GM19240 (cell line): Measurements from ENCODE around the gene GRIP1.

ENCODE experiments used
- DNase-seq: peaks from one replicate; pipeline ENCODE4 v3.0.0; 2011; ENCODE audit warnings: low spot score; ENCODE audit not compliant: insufficient read length

GRIP1 gene

DNA sequence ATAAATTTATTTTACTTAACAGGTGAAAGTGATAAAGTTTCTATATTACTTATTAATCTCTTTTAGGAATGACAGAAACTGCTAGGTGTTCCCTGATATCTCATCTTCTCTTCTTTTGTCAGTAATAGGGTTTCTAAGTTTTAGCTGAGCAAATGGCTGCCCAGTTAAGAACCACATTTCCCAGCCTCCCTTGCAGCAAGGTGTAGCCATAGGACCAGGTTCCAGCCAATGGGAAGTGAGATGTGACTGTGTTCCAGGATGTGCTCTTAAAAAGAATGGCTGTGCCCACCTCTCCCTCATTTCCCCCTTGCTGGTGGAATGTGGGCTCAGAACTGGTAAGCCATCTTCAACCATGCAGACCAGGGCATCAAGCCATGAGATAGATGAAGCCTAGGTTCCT is 210.9 kb downstream of the GRIP1 start:
- no peak for DNase-seq

DNA sequence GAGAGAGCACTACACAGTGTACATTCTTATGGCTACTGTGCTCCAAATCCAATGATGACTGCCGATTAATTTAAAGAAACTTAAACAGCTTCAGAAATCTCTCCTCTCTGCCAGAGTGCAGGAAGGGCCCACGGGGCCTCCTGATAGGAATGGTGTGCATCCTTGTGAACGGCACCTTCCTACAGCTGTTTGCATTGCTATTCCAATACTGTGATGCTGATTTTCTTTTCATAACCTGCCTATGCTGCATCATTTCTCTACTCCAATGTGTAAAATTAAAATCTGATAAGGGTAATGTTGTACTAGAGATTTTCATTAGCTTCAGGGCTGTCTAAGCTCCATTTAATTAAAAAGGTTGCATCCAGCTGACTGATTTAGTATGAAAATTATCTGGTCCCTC is 217.5 kb downstream of the GRIP1 start:
- no peak for DNase-seq

DNA sequence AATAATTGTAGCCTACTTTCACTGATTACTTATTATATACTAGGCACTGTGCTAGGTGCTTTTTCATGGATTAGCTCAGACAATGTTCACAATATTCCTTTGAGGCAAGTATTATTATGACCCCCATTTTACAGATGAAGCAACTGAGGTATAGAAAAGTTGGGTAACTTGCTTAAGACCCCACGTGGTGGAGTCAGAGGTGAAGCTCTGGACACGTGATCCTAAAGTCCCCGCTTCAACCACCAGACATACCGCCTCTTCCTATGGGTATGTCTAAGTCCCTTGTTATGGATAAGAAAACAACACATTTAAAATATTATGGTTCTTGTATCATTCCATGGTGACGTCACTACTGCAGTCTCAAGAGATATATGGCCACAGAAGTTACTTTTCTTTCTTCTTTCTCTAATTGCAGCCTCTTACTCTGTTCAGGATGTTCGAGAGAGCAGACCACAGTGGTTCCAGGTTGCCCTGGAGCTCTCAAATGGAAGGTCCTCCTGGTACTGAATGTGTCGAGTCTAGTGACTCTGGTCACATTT is 218.9 kb downstream of the GRIP1 start:
- no peak for DNase-seq

DNA sequence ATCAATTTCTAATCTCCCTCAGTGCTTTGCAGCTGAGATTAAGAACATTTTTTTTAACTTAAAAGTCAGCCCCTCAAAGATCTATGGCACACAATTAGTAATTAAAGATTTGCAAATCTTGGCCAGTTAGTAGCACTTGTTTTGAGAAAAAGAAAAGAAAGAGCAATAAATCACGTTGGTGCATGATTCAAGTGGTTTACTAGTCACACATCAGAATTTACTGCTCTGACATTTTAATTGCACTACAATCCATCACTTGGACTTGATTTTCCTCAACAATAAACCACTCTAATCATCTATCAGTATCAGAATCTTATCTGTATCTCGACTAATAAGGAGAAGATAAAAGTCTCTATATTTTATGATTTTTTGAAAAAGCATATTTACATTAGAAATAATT is 222.3 kb downstream of the GRIP1 start:
- no peak for DNase-seq

DNA sequence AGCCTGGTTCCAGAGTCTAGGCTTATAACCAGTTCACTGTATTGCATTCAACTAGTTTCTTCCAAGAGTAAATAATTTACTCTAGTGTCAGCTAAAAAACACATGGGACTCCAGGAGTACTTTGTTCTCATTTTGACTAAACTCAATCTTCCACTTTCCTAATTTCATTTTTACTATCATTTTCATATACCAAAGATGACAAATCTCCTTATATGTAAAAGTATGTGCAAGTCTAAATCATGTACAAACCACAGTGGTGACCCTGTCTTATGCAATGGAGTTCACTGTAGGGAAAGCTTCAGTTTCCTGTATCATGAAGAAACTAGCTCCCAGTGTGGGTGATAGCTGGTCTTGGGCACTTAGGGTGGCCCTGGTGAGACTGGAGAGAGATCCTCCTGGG is 225.0 kb downstream of the GRIP1 start:
- no peak for DNase-seq

DNA sequence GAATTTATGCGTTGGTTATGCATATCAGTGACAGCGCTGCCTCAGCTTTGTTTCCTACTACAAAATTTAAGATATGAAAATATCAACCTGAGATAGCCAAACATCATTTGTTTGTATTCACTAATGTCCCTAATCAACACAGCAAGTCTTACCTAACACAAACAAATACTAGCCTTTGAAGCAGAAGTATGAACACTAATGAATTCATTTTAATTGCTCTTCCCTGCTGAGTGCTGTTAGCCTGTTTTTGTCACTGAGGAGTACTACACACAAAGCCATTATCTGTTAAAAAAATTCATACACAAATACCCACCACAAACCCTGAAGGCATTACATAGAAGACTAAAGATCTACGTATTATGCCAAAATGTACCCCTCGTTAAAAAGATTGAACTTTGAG is 225.8 kb downstream of the GRIP1 start:
- DNase-seq, result no peak

DNA sequence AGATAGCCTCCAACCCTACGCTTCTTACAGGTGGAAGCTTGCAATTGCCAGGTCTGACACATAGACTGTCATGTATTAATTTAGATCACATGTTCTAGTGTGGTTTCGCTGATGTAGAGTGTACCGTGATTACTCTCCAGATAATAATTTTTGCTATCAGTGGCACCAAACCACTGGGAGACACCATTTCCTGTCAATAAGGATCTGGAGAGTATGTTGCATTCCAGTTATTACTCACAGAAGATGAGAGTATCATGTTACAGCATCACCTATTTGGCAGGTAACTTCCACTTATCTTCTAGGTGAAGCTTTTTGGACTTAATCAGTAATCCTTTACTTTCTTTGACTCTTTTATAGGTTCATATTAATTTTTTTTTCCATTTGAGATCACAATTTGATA is 229.3 kb downstream of the GRIP1 start:
- no peak for DNase-seq

DNA sequence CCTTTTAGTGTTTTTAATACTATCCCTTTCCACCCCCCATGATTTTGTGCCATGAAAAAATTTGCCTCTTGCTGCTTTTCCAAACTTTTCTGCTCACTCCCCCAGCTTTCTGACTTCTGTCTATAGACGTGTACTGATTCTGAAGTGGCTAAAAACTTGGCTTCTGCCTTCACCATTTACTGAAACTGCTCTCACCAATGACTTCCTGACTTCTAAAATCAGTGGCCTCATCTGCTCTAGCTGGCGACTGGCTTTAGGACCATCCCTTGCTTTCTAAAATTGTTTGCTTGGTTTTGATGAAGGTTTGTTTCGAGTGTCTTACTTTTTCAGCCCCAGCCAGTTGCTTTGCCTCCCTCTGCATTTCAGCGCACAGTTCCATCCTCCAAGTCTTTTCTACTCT is 231.2 kb downstream of the GRIP1 start:
- no peak for DNase-seq

DNA sequence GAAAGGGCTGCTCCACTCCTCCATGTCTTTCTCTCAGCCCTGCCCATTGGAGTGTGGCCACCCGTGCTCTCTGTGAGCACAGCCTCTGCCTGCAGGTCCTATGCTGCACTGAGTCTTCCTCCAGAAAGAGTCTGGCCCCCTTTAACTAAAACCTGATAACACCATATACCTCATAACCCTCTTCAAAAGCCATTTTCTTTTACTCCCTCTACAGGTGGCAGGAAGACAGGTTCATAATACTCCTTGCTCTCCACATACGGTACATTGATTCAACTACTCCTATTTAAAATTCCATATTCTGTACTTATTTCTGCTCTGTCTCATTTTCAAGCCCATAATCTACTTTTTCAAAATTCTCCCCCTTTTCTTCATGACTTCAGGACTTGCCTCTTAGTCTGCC is 232.6 kb downstream of the GRIP1 start:
- DNase-seq, result no peak

DNA sequence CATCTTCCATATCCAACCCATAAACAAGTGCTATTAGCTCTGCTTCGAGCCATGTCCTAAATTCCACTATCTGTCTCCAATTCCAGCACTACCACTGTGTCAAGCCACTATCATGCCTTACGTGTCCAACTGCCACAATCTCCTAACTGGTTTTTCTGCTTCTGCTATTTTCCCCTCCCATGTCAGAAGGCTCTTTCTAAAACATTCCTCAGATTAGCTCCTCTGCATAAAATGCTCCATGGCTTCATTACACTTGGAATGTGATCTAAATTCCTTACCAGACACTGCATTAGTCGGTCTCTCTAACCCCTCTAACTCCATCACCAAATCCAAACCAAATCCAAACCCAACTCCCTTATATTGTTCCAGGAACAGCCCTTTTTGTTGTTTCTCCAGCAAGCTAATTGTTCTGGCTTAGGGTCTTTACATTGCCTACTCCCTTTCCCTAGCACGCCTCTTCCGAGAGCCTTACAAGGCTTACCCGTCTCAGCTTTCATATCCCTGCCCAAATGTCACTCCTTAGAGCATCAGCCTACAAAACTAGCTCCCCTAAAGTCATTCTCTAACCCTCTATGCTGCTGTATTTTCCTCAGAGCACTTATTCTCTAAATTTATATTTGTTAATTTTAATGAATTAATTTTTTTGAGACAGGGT is 236.8 kb downstream of the GRIP1 start:
- DNase-seq, result no peak

DNA sequence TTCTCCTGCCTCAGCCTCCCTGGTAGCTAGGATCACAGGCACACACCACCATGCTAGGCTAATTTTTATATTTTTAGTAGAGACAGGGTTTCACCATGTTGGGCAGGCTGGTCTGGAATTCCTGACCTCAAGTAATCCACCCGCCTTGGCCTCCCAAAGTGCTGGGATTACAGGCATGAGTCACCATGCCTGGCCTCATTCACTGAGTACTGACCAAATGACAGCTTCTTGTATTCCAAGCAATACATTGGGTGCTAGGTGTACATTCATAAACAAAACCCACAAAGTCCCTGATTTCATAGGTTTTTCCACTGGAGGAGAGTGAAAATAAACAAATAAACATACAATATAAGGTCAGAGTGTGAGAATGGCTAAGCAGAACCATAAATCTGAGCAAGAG is 240.3 kb downstream of the GRIP1 start:
- DNase-seq, result no peak

DNA sequence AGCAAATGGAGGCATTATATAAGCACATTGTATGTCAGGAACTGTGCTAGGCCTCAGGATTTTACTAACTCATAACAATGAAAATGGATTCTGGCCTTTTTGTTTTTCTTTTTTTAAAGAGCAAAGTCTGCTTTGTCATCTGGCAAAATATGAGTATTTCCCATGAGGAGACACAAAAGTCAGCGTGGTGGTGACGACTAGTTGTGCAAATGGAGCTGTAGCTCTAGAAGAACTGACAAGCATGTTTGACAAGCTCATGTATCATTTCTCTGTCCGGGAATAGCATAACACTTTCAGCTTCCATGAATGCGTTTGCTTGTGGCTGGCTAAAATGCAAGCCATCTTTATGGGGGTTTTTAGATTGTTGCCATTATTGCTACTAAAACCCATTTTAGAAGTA is 248.8 kb downstream of the GRIP1 start:
- DNase-seq, result no peak

DNA sequence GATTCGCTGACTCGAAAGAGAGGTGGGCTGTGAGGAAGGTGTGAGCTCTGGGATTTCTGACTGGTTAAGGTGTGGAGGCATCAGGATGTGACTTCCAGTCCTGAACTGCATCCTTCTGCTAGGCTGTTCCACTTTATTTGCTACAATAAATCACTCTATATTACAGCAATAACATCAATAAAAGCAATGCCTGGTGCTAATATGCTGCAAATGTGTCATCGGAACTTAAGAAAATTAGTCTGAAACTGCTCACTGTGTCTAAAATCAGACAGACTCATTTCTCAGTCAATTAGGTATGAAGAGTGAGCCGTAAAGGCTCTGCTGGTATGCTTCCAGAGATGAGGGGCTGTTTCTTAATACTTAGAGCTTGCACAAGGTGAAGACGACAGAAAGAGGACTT is 250.0 kb downstream of the GRIP1 start:
- DNase-seq, result no peak

DNA sequence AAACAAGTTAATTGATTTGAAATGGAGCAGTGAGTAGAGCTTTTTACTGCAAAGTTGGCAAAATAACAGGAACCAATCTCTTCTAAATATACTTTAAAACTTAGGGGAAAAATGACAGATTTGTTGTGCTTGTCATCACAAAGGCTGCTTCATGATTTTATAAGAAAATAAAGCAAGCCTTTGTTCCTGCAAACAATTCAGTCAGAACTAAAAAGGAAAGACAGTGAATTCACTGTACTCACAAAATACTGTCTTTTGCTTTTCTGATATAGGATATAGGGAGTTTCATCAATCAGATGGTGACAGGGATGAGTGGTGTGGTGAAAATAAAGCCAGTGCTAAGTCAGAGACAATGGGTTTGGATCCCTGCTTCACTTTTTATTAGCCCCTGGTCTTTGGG is 250.6 kb downstream of the GRIP1 start:
- no peak for DNase-seq

DNA sequence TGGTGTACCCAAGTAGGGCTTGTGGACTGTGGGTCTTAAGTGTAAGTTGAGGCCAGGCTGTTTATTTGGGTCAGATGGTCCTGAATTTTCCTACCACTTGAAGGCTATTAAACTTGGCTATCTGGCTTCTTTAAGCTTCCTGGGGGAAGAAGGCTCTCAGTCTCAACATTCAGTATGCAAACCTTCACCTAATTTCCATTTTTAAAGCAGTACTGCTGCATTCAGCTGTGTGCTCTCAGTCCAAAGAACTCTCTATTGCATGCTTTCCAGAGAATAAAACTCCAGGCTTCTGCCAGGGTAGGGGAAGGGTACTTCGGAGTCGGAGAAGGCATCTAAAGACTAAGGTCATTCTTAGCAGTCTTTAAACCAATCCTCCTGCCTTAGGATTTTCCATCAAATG is 252.2 kb downstream of the GRIP1 start:
- no peak for DNase-seq

DNA sequence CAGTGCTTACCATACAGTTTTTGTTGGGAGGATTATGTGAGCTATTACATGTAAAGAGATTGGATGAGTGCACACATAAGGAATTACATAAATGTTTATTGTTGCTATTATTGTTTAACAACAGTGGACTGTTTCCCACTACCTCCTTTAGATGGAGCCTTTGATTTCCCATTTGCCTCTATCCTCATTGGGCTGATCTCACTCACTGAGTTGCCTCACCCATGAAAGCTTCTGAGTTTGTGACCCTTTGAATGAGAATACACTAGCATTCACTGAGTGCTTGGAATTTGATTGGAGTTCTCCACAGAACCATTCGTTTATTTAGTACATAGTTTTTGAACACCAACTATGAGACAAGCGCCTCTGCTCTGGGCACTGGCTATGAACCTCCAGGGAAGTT is 255.6 kb downstream of the GRIP1 start:
- no peak for DNase-seq

DNA sequence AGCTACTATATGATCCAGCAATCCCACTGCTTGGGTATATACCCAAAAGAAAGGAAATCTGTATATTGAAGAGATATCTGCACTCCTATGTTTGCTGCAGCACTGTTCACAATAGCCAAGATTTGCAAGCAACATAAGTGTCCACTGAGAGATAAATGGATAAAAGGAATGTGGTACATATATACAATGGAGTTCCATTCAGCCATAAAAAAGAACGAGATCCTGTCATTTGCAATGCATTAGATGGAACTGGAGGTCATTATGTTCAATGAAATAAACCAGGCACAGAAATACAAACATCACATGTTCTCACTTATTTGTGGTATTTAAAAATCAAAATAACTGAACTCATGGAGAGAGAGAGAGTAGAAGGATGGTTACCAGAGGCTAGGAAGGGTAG is 260.0 kb downstream of the GRIP1 start:
- no peak for DNase-seq

DNA sequence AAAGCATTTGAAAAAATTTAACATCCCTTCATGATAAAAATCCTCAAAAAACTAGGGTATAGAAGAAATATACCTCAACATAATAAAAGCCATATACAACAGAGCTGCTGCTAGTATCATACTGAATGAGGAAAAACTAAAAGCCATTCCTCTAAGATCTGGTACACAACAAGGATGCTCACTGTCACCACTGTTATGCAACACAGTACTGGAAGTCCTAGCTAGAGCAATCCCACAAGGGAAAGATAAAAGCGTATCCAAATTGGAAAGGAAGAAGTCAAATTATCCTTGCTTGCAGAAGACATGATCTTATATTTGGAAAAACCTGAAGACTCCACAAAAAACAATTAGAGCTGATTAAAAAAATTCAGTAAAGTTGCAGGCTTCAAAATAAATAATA is 261.7 kb downstream of the GRIP1 start:
- no peak for DNase-seq

DNA sequence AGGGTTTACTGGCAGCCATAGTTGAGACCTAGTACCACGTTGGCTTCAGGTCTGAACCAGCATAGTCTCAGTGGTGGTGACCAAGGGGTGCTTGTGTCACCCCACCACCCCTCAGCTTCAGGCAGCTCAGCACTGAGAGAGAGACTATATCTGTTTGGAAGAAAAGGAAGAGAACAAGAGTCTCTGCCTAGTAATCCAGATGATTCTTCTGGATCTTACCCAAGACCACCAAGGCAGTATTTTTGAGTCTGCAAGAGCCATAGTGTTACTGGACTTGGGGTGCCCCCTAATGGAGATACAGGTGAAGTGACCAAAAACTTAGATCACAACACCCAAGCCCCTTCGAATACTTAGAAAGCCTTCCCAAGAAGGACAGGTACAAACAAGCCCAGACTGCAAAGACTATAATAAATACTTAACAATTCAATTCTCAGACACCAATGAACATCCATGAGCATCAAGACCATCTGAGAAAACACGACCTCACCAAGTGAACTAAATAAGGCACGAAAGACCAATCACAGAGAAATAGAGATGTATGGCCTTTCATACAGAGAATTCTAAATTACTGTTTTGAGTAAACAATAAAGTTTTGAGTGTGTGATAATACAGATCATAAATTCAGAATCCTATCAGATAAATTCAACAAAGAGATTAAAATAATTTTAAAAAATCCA is 269.5 kb downstream of the GRIP1 start:
- DNase-seq, result no peak

DNA sequence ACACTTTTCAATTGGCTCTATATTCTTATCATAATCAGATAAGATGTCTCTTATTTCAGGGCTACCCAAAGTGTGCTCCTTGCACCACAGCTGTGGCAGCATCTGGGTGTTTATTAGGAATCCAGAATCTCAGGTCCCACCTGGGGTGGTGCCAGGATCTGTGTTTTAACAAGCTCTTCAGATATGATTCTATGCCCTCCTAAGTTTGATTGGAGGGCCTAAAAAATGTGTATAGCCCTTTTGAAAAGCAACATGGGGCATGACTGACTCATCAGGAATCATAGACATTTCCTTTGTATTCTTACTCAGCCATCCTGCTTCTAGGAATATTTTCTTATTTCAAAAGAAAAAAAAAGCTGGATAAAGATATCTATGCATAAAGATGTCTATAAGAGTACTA is 273.5 kb downstream of the GRIP1 start:
- DNase-seq, result no peak

DNA sequence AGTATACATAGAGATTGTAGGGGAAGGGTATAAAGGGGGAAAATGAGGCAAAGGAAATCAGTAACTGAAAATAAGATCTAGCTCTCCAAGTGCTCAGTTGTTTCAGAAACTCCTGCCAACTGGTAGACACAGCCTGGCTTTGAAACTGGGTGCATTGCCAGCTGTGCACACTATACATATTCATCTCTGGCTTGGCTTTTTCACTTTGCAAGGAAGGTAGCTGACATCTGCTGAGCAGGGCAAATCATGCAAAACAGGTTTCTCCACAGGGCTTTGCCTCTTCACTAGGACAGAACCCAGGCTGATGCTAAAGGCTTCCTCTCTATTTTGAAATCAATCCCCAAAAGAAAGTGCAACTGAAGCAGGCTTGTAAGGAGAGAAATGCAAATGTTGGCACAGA is 275.1 kb downstream of the GRIP1 start:
- DNase-seq, result peak; percentile 7

DNA sequence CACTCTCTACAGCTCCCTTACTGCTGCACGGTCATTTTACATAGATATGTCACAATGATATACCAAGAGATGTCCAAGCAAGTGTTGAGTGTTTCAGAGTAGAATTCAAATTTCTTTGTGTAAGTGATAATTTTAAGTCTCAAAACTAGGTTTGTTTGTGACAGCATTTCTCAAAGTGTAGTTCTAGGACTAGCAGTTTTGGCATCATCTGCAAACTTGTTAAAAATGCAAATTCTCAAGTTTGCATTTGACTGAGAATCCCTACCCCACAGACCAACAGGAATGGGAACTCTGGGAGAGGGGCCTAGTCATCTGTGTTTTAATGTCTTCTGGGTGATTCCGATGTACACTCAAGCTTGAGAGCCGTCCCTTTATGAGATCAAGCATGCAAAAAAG is 279.0 kb downstream of the GRIP1 start:
- no peak for DNase-seq
